ENCODE measurements around the gene OARD1.

GRCh38 chr6:41071501-41071922 lies 644 bp downstream of the OARD1 start:
- TF ChIP-seq MXI1 (IDR thresholded peaks at IDR 0.05; ENCODE audit: low read depth, low read length): no peak
- TF ChIP-seq CHD1 (IDR thresholded peaks at IDR 0.05; ENCODE audit: low read depth, low read length): no peak
- peak in 1 of 3 experiments; percentile 20; a peak in 1 of 6 replicates for TF ChIP-seq CTCF (IDR thresholded peaks at IDR 0.05 in 2 of 3, conservative IDR thresholded peaks at IDR 0.05 in 1 of 3; ENCODE audit: control insufficient read depth in 2 of 3, extremely low read depth in 1 of 3, insufficient read depth in 1 of 3, low read depth in 3 of 3, low read length in 3 of 3)
- TF ChIP-seq RELA (IDR thresholded peaks at IDR 0.05; ENCODE audit: borderline replicate concordance, partially characterized antibody): no peak

All from GM12878 (cell line).